ENCODE measurements around the gene RIN2.

Gene RIN2, protein sequence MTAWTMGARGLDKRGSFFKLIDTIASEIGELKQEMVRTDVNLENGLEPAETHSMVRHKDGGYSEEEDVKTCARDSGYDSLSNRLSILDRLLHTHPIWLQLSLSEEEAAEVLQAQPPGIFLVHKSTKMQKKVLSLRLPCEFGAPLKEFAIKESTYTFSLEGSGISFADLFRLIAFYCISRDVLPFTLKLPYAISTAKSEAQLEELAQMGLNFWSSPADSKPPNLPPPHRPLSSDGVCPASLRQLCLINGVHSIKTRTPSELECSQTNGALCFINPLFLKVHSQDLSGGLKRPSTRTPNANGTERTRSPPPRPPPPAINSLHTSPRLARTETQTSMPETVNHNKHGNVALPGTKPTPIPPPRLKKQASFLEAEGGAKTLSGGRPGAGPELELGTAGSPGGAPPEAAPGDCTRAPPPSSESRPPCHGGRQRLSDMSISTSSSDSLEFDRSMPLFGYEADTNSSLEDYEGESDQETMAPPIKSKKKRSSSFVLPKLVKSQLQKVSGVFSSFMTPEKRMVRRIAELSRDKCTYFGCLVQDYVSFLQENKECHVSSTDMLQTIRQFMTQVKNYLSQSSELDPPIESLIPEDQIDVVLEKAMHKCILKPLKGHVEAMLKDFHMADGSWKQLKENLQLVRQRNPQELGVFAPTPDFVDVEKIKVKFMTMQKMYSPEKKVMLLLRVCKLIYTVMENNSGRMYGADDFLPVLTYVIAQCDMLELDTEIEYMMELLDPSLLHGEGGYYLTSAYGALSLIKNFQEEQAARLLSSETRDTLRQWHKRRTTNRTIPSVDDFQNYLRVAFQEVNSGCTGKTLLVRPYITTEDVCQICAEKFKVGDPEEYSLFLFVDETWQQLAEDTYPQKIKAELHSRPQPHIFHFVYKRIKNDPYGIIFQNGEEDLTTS

DNA sequence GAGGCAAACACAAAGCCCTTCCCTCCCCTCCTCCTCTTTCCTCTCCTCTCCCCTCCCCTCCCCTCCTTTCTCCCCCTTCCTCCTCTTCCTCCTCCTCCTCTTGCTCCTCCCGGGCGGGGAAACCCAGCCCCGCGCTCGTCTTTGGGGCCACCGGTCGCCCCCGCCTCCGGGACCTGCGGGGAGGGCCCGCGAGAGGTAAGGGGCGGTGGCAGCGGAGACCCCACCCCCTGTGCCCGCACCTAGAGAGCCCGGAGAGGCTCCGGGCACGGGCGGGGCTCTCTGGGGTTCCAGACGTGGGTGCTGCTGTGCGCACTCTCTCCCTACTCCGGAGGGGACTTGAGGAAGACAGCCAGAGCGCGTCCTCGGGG lies at the start of gene RIN2:
RIN2 (plus strand) TSS at position 126 of the 368 bp plus-strand sequence. CDS start 131,344 bp downstream, outside the sequence.
- no peak for DNase-seq

DNA sequence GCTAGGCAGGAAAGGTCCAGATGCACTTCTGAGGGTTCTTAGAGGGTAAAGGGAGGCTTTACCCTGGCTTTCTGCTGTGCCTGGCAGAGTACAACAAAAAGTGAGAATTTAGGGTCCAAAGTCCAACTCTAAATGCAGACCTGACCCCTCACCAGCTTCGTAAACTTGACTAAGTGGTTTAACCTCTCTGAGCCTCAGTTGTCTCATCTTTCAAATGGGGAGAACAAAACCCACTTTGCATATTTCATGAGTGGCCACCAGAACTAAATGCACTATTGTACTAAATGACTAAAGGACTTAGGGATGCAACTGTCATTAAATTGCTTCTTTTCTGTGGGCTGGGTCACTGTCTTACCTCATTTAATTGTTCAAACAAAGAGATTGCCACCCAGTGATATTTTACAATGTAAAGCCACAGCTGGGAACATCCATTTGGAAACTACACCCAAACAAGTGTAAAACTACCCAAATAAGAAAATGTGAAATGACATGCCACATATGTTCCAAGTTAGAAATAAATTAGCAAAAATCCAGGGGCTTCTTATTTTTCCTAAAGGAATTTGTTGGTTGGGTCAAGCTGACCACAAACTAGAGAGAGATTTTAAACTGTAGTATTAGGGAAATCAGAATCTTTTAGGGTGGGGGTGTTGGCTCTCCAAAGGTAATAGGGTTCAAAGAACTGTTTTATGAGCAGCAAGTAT lies 48.3 kb upstream of the RIN2 start:
- DNase-seq = no peak

DNA sequence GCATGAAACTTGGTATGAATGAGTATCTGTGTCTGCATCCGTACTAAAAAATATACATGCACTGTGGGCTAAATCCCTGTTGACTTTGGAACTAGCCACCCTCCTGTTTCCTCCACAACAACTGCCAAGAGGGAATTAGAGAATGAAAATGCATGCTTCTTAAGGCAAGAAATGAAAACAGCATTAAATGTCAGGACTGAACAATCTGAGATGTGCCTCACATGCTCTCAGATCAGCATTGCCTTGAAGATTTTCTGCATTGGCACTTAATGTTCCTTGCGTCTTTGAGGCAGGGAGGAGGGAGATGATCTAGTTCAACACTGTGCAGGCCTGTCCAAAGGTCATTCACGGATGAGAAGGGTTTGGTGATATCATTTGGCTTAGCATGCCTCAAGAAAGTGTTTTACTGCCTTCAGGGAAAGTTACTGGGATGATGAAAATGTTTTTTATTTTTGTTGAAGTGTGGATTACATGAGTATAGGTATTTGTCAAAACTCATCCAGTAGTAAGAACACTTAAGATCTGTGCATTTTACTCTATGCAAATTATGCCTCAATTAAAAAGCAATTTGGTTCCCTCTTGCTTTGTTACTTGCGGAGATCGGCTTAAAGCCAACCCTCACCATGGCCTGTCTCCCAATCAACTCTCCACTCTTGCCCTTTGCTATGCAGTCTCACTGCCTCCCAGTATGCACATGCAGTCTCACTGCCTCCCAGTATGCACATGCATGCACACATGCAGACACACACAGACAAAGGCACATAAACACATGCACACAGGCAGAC lies 47.5 kb upstream of the RIN2 start:
- DNase-seq = no peak

DNA sequence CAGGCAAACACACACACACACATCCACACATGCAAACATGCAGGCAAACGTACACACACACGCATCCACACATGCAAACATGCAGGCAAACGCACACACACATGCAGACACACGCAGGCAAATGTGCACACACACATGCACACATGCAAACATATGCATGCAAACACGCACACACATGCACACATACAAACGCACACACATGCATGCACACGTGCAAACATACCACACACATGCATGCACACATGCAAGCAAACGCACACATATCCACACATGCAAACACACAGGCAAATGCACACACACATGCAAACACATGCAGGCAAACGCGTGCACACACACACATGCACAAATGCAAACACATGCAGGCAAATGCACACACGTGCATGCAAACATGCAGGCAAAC lies 46.9 kb upstream of the RIN2 start:
- no peak for DNase-seq

DNA sequence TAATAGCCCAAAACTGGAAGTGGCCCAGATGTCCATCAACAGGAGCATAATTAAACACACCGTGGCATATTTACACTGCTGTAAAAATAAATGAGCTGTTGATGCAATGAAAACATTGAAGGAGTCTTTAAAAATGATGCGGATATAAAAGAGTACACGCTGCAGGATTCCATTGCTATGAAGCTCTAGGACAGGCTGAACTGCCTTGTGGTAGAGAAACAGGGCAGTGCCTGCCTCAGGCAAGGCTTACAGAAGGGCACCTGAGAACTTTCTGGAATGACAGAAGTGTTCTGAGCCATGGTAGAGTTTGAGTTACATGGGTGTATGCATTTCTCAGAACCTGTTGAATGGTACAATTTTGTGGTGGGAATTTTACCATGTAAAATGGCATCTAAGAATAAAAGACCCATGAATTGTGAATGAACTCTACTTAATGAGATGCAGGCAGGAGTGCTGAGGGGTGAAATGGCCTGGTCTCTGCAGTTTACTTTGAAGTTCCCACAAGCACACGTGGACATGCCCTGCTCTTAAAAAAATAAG lies 45.3 kb upstream of the RIN2 start:
- DNase-seq = no peak

DNA sequence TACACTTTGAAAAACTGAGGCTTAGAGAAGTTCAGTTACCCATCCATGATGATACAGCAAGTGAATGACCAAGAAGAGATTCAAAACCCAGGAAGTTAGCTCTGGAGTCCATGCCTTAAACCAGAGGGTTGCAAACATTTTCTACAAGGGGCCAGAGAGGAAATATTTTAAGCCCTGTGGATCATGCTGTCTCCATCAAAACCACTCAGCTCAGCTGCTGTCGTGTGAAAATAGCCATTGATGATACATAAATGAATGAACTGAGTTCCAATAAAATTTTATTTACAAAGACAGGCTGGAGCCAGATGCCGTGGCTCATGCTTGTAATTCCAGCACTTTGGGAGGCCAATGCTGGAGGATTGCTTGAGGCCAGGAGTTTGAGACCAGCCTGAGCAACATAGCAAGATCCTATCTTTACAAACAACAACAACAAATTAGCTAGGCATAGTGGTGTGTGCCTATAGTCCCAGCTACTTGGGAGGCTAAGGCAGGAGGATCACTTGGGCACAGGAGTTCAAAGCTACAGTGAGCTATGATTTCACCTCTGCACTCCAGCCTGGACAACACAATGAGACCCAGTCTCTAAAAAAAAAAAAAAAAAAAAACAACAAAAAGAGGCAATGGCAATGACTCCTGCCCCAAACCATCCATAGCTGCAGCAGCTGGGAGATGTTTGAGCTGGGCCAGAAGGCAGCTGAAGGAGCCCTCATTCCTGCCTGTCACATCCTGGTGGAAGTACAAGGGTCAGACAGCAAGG lies 44.1 kb upstream of the RIN2 start:
- no peak for DNase-seq

DNA sequence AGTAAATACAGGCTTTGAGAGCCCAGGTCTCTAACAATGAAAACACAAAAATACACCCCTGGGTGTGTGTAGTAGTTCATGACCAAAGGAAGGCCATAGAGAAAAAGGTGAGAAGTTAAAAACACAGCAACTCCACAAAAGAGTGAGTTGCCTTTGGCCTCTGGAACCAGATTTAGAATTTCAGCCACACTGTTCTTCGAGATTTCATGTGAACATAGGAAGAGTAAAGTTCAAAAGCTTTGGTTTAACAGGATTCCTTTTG lies 43.5 kb upstream of the RIN2 start:
- no peak for DNase-seq

DNA sequence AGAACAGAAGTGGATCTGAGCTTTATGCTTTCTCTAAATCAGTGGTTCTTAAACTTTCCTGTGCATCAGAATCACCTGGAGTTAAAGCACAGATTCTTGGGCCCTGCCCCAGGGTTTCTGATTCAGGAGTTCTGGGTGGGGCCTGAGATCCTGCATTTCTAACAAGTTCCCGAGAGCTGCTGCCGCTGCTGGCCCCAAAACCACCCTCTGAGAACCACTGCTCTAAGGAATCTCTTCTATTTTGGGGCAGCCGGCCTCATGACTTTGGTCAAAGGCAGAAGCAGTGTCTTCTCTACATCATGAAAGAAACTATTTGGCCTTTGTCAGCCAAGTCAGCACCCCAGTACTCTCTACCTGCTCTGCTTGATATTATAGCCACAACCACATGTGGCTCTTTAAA lies 42.1 kb upstream of the RIN2 start:
- no peak for DNase-seq

DNA sequence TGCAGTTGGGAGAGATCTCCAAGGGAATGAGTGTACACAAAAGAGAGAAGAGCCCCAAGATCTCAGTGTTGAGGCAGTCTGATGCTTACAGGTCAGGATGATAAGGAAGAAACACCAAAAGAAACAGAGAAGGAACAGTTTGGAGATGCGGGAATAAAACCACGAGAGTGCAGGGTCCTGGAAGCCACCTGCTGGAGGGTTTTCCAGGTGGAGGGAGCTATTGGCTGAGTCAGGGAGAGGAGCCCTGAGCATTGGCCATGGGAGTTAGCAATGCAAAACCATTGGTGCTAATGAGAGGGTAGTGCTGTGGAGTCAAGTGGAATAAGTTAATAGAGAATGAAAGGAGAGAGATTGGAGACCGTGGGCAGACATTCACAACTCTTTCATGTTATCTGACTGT lies 39.2 kb upstream of the RIN2 start:
- DNase-seq = no peak

DNA sequence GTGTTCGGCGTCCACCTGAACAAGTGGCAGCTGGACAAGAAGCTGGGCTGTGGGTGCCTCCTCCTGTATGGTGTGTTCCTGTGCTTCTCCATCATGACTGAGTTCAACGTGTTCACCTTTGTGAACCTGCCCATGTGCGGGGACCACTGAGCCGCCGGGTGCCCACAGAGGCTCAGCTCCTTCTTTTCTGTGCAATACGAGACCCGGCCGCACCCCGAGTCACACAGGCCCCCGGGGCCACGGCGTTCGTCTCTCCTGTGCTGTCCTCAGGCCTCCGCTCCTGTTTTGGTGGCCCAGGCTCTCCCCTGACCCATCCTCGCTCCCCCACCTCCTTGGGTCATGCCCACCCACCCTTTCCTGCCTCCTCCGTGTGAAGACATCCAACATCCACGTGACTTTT lies 37.1 kb upstream of the RIN2 start:
- no peak for DNase-seq

DNA sequence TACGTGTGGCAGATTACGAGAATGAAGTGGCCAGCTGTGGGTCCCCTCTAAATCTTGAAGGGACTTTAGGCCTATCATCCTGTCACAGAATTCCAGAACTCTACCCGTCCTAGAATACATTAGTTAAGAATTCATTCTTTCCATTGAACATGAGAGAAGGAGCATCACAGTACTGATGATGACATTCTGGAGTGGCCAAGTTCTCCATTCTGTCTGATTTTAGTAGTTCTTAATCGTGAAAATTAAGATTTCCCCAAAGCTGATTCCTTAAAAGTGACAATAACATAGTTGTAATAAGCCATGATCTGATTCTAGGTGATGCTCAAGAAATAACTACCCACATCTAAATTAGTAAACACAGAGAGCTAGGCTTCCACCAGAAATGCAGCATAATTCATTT lies 35.0 kb upstream of the RIN2 start:
- no peak for DNase-seq

DNA sequence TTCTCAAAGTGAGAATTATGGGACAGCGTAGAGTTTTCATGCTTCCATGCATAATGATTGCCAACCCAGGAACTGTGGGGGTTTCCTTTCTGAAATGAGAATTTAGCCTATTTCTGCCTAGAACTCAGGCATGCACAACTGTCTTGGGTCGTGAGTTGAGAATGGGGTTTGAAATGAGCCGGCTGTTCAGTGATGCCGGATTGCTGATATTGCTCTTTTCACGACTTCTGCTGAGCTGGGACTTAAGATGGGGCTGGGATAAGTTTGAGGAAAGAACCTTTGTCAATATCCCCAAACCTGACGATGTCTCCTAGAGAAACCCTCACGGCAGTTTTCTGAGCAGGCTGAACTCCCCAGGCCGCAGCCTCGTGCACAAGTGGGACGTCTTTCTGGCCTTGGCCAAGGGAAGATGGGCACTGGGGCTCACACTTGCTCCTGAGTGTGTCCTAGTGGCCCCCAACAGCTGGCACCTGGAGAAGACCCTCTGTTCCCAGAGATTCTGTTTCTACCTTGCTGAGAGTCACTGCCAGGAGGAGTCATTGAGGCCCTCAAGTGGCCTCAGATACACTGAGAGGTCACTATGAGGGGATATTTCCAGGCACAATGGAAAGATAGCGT lies 34.1 kb upstream of the RIN2 start:
- DNase-seq = no peak

DNA sequence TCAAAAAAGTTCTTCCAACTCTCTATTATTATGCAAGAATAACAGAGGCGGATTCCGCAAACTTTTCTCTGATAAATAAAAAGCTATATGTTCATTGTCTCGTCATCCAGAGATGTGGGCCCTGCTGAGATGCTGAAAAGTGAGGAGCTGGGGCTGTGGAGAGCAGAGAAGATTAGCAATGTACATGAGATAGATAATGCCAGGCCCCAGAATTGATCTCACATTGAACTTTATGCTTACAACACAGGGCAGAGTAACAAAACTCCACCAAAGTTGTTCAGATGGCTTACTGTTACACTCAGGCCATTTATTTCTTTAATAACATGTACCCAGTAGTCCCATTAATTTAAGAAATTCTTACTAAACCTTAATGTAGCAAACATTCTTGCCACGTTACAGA lies 32.7 kb upstream of the RIN2 start:
- DNase-seq = no peak

DNA sequence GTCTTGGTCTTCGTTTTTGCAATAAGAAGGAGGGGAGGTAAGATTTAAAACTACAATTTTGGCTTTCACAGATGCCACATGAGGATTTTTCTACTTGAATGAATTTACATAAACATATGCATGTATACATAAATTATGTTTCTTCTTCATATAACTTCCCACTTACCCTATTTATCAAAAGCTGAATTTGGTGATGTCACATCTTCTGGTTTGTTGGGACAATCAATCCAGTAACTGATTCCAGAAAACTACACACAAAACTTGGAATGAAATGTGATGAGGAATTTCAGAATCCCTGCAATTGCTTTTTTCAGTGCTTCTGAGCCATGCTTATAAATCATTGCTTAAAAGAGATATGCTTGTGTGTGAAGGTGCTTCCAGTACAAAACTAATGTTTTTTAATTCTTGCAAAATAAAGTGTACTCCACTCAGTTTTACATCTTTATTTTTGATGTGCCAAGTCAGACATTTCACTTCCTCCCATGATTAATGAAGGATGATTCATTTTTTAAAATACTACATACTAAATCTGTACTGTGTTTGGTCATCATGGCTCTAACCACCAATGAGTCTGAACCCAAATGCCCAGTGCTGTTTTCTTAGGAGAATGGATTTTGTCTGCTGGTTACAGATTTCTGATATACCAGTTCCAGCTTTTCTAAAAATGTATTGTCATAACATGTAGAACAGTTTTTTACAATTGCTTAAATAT lies 32.1 kb upstream of the RIN2 start:
- DNase-seq = no peak

DNA sequence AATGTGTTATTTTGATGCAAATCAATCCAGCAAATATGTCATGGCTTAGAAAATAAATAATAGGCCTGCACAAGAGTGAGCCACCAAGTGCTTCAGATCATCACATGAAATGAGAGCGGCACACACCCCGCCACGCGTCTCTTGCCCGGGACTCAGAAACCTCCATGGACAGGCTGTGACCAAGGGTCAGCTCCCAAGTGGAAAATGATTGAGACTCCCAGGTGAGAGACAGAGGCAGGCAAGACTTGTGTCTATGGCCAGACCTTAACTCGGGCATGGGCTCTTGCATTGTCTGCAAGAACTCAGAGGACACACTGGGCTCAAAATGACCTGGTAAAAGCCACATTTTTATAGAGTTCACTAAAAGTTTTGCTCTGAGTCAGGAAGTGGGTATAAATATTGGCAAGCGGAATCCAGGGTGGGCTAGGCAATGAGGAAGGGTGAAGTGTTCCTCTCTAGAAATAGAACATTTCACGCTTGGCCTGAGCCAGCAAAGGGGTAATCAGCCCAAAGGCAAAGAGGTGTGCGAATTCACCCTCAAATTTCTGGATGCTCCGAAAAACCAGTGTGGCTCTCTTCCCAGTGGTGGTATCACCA lies 30.7 kb upstream of the RIN2 start:
- no peak for DNase-seq

DNA sequence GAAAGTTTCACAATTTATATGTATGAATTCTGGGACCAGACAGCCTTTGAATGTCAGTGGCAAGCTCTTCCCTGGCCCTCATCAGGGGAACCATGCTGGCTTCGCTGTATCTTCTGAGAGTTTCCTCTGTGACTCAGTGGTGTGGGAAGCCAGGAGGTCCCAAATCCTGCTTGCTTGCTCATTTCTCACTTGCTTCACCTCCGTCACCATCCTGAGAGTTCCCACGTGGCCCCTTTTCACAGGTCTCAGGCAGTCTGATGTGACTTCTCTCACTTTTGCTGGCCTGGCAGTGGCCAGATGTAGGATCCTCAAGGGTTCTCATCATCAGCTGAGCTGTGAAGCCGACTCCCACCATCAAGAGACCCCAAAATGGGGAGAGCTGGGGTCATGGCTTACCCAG lies 28.4 kb upstream of the RIN2 start:
- no peak for DNase-seq

DNA sequence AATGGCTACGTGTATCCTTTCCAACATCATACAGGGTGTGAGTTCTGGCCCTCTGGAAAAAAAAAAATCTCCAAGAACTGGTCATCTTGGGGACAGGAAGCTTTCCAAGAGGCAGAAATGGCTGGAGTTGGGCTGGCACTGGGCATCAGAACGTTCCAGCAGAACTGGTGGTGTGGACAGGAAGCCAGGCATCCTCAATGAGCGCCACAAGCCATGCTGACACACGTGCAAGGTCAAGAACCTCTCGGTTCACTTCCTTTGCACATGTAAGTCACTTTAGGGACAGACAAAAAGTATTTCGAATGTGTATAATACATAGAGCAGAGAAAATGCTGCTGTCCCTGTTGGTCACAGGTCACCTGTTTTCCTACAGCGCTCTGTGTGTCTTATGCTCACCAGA lies 27.4 kb upstream of the RIN2 start:
- no peak for DNase-seq

DNA sequence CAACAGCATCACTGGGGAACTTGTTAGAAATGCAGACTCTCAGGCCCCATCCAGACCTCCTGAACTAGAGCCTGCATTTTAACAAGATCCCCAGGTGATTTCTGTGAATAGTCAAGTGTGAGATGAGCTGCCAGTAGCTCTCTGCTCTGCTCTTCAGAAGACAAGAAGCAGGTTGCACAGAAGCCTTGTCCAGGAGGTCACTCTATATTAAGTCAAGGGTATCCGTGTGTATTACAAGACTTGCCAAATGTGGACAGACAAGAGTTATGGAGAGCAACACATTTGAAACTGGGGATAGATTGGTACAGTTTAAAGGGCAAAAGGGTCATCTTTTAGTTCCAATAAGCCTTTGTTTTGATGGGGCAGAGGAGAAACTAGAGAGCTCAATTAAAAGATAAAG lies 23.2 kb upstream of the RIN2 start:
- DNase-seq = no peak

DNA sequence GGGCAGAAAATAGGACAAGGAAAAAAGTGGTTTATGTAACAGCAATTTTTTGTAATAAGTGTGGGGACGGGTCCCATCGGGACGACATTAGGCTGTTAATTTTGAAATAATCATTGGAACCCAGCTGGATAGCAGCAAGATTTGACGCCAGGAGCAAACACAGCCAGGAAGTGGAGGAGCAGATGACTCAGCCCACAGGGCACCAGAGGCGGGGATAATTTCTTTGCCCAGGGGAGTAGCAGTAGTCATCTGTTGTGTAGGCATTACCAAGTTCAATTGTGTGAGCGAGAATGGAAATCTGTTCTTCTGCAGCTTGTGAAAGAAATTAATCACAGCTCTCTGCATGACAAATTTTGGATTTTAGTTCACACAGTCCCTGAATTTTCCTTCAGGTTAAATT lies 22.6 kb upstream of the RIN2 start:
- DNase-seq = no peak

DNA sequence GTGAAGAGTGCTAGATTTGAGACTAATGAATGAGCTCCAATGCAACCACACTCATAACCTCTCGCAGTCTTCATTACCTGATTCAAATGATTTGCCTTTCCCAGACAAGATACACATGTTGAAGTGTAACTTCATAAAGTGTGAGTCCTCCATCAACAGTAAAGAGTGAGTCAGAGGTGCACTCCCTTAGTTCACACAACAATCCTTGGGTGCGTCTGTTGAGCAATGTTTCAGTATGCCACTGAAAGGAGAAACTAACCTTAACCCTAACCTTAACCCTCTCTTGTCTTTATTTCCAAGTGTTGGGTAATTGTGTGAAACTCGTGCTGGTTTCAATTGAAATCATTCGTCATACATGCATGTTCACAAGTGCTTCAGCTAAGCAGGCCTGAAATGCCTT lies 21.0 kb upstream of the RIN2 start:
- DNase-seq = no peak

DNA sequence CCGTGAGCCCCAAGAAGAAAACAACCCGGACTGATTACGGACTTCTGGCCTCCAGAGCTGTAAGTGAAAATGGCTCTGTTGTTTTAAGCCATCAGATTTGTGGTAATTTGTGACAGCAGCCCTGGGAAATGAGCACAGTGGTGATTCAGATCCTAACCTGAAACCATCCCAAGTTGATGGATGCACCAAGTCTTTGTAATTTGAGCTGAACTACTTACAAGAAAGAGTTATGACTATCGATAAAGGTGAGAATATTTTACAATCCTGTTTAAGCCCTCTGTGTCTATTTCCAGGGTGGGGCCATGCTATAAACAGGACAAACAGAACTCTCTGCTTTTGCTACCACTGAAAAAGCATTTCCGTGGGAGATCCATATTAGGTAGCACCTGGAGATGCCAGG lies 19.1 kb upstream of the RIN2 start:
- no peak for DNase-seq
